NOMO-1 treated with dmso at 0.1 percent for 144 hours (cell line): Measurements from ENCODE around the gene FARS2.

Experiments used
- DNase-seq: peaks from one replicate; lab custom pipeline; 2025; ENCODE audit not compliant: unreplicated experiment; lab: John Stamatoyannopoulos, UW

The FARS2 gene

GRCh38 chr6:5285081-5285480 is 23.8 kb downstream of the FARS2 start:
- no peak for DNase-seq

- DNase-seq: no peak
These were observed 24.2 kb downstream of the FARS2 start for GRCh38 chr6:5285526-5285925.

- no peak for DNase-seq
These were observed 25.5 kb downstream of the FARS2 start for GRCh38 chr6:5286780-5287179.

- DNase-seq: no peak
These were observed 26.1 kb downstream of the FARS2 start for GRCh38 chr6:5287205-5287965.

- DNase-seq: no peak
These were observed 26.6 kb downstream of the FARS2 start for GRCh38 chr6:5287966-5288297.

GRCh38 chr6:5290097-5290496 is 28.8 kb downstream of the FARS2 start:
- DNase-seq: no peak

GRCh38 chr6:5290500-5290899 is 29.2 kb downstream of the FARS2 start:
- no peak for DNase-seq

GRCh38 chr6:5292154-5292553 is 30.8 kb downstream of the FARS2 start:
- DNase-seq: no peak

GRCh38 chr6:5293692-5294091 is 32.4 kb downstream of the FARS2 start:
- no peak for DNase-seq

GRCh38 chr6:5294392-5295211 is 33.3 kb downstream of the FARS2 start:
- DNase-seq: peak; percentile 33

GRCh38 chr6:5295623-5296022 is 34.3 kb downstream of the FARS2 start:
- DNase-seq: no peak

- DNase-seq: no peak
These were observed 39.0 kb downstream of the FARS2 start for GRCh38 chr6:5300206-5300764.

GRCh38 chr6:5302220-5302946 is 41.1 kb downstream of the FARS2 start:
- DNase-seq: no peak

GRCh38 chr6:5302995-5303622 is 41.8 kb downstream of the FARS2 start:
- DNase-seq: no peak

- DNase-seq: no peak
These were observed 42.4 kb downstream of the FARS2 start for GRCh38 chr6:5303682-5304081.

- DNase-seq: no peak
These were observed 44.8 kb downstream of the FARS2 start for GRCh38 chr6:5305968-5306626.

GRCh38 chr6:5307058-5307457 is 45.7 kb downstream of the FARS2 start:
- DNase-seq: no peak

- DNase-seq: no peak
These were observed 46.8 kb downstream of the FARS2 start for GRCh38 chr6:5308066-5308465.

GRCh38 chr6:5314191-5314865 is 53.0 kb downstream of the FARS2 start:
- no peak for DNase-seq

GRCh38 chr6:5315881-5316280 is 54.6 kb downstream of the FARS2 start:
- DNase-seq: no peak
